Measurements from ENCODE around the gene DUSP14.

The DUSP14 gene

DNA sequence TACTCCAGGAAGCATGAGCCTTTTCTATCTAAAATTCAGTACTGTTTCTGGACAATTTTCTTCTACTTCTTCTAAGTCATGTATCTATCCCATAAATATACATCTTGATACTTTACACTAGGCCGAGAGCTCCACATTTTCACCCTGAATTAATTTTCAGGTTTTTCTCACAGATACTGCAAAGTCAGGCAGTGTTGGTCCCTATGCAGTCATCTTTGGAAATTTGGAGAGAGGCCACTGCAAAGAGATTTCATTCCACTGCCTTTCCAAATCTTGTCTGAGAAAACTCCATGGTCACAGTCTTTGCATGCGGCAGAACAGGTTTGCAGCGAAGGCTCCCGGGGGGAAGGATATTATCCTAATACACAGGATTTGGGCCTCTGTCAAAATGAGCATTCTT lies 28.2 kb downstream of the DUSP14 start:
- DNase-seq = no peak

DNA sequence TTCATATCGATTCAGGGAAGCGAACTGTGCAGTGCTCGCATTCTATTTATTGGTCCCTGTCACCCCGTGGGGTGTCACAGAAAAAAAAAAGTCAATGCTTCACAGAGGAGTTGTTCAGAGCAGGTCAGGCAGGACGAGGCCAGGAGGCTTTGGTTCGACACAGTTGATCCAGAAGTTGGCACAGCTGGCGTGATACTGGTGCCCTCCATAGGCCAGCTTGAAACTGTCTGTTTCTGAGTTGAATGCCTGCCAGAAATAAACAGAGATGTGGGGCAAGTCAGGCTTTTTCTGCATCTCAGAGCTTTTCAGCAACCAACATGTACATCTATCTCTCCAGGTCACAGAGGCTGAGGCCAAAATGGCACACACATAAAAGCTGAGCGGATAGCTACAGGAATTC lies 29.1 kb downstream of the DUSP14 start:
- no peak for DNase-seq

DNA sequence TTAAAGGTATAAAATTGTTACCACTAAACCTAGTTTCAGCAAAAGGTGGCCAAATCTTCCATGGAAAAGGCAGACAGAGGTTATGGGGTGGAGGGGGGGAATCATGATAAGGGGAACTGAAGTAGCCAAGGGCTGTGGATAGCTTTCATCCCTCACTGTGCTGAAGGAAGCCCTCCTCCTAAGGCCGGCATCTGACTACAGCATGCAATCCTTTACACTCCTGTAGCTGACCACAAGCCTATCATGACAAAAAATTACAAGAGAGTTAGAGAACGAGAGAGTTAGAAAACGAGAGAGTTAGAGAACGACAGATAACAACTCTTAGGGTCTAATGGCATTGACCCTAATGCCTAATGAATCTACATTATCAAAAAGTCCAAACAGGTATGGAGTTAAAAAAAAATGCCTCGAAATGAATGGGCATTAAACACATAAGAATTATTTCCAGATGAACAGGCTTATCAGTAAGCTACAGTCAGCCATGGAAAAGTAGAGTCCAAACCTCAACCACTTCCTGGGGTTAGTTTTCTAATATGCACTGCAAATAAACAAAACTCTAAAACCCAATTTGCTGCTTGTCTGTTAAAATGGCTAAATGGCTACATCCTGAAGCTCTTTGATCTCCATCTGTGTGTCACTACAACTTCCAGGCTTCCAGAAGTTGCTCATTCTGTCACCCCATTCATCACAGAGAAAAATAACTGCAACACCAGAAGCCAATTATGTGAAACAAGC lies 29.7 kb downstream of the DUSP14 start:
- no peak for DNase-seq

DNA sequence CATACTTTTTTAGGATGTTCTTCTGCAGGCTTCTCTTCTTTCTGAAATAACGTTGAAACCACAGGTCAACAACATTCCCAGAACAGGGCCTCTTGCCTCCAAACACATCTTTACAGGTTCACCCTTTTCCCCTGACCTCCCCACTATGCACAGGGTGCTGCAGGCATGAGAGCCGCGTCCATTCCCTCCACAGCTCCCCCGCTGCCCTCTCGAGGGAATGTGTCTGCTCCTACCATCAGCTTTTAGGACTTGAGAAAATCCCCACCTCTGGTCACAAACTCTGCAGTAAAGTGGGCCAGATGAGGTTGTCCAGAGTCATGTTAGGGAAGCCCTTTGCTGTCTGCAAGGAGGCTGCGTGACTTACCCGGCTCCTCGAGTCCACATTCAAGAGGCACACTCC lies 30.5 kb downstream of the DUSP14 start:
- DNase-seq = no peak

DNA sequence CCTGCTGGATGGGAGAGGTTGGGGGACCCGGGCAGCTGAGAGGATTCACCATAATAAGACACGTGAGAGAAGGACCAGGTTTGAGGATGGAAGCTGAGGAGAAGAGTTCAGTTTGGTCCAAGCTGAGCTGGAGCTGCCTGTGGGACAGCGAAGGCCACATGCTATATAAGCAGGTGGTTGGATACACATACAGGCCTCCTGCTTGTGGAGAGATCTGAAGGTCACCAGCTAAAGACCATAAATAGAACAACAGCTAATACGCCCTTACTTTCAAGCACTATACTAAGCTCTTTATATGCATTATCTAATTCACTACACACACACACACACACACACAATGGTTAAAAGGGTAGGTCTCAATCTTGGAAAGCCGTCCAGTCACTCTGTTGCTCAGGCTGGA lies 32.1 kb downstream of the DUSP14 start:
- no peak for DNase-seq

DNA sequence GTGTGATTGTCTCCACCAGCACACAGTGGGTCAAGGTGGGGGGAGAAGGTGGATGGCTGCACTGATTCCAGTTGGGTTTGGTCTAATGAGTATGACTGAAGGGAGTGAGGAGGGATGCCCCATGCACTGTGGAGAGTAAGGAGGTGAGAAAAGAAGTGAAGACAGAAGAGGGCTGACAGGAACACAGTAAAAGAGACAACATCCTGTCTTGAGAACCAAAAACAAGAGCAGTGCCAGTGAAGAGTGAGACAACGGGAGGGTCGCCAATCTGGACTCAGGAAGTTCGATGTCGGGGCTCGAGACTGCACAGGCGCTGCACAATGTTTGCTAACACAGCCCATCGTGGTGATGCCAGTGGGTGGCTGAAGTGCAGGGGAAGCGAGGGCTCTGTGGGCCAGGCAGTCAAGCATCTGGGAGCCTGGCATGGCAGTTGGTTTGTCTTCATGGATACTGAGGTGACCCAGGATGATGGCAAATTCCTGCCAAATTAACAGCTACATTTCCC lies 34.1 kb downstream of the DUSP14 start:
- no peak for DNase-seq

DNA sequence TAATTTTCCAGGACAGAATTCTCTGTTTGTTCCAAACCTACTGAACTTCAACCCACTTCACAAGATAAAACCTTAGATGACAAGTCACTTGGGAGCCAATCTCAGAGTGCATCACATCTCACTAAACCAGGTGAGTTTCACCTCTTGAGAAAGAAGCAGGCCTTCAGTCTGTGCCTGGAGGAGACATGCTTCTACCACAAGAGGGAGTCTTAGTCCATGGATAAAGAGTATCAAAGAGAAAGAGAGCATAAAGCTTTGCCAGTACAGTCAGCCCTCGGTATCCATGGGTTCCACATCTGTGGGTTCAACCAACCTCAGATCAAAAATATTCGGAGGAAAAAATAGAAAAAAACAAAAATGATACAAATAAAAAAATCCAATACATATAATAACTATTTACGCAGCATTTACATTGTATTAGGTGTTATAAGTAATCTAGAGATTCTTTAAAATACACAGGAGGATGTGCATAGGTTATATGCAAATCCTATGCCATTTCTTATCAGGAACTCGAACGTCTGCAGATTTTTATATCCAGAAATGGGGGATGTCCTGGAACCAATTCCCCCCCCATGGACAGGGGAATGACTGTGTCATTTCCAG lies 37.7 kb downstream of the DUSP14 start:
- DNase-seq = peak; percentile 24

DNA sequence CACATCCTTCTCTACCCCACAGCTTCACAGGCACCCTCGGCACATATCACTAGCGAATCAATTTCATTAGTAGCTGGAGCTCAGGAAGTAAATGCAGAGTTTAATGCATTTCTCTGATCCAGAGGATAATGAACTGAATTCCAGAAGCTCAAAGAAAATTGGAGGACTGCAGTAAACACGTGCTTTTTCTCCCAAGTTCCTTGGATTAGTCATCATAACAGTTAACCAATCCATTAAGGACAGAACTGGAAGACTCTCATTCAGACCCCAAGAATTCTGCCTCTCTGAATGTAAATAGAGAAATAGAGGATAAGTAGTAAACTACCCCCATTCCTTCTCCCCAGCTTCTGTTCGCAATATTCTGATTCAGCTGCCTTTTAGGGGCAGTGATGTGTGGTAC lies 40.7 kb downstream of the DUSP14 start:
- no peak for DNase-seq

DNA sequence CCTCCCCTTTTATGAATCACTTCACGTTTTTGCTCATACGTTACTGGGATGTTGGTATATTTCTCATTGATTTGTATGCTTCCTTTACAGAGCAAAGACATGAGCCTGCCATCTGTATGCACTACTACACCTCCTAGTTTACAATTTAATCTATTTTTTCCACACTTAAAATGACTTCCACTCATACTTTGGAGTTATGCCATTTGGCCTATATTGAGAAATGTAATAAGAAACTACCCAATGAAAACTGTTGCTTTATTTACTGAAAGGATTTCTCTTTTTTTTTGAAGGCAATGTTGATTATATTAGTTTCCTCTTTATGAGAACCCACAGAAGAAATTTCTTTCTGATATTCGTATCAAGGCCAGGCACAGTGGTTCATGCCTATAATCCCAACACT lies 43.1 kb downstream of the DUSP14 start:
- DNase-seq = no peak

DNA sequence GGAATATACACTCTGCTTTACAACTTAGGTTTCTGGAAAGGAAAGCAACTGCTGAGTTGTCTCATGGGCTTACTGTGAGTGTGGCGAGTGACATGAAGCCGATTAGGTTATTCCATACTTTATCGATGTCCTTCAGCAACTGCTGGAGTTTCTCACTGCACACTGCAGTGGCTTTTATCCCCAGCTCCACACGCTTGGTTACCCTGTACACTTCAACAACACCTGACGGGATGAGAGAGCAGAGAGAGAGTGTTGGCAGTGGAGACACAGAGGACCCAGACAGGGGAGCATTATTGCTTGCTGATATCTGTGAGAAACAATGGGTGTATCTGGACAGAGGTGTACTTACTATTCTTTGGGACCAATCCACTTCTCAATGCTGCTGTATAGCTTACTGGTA lies 46.2 kb downstream of the DUSP14 start:
- DNase-seq = no peak

DNA sequence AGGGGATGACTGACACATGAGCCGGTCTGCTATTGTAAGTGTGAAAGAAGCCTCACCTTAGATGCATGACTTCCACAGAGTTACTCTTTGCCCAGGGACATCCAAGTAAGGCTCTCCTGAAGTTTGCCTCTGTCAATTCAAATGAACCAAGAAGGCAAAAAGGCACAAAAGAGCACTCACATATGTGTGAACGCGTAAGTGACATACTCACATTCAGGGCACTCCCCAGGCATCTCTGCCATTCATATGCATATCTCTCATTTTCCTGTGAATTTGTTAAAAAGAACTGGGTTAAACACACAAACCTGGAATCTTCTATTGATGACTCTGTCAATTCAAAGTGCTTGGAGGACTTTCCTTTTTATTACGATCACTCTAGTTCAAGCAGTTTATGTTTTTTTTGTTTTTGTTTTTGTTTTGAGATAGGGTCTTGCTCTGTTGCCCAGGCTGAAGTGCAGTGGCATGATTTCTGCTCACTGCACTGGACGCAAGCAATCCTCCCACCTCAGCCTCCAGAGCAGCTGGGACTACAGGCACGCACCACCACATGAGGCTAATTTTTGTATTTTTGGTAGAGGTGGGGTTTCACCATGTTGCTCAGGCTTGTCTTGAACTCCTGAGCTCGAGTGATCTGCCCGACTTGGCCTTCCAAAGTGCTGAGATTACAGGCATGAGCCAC lies 49.4 kb downstream of the DUSP14 start:
- DNase-seq = no peak

DNA sequence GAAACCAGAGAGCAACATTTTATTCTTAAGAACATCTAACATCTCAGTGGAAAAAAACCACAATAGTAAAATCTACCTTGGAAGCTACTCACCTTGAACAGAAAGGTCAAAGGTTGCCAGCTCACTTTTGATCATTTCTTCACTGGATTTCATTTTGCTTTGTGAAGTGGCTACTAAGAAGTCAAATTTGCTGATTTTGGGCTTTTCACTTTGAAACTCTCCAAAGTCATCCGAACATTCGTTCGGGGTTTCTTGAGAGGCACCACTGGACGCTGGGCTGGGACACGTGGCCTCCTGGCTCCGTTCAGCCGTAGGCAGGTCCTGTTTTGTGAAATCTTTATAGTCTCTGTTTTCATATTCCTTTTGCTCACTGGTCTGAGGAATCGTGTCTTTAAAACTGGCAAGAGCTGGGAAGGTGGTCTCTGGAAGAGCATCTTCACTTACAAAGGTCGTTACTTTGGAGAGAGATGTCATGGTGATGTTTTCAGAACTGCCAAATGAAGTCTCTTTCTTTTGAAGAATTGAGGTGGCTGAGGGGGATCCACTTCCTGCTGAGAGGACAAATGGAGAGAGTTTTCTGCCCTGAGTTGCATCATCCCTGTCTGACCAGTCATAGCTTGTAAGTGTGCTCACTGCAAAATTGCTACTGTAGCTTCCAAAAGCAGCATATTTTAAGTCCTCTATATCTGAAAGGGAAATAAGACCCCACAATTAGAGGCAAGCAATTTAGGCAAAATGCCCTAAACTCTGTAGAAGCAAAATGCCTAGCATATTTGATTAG lies 52.4 kb downstream of the DUSP14 start:
- no peak for DNase-seq

DNA sequence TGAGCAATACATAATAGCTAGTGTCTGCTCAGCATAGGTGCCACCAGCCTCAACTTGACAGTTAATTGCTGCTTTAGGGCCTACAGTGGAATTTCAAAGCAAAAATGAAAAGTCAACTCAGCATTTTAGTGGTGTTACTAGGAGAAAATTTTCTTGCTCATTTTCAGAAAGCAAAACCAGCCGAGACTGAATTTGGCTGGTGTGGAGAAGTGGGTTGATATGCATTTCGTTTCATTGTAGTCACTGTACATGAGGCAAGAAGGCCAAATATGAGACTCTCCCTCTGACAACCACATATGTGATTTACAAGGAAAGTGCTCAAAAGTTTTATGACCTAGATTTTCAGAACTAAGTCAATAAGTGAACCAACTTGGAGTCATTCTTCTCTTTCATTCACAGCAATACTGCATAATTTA lies 54.0 kb downstream of the DUSP14 start:
- DNase-seq = no peak

DNA sequence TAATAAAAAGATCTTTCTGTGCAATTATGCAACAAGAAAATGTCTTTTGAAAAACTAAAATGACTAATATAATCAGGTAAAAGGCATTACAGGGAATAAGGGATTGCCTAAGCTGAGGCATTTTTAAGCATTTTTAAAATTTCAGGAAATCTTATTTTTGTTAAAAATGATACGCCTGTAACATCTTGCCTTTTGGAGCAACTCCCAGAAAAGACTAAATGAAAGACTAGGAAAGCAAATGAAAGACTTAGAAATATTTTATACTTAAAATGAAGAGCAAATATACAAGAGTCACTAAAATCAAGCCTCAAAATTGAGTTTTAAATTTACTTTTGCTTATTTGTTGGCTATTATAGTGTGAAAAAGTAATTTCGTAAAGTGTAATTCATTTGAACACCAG lies 55.8 kb downstream of the DUSP14 start:
- no peak for DNase-seq

DNA sequence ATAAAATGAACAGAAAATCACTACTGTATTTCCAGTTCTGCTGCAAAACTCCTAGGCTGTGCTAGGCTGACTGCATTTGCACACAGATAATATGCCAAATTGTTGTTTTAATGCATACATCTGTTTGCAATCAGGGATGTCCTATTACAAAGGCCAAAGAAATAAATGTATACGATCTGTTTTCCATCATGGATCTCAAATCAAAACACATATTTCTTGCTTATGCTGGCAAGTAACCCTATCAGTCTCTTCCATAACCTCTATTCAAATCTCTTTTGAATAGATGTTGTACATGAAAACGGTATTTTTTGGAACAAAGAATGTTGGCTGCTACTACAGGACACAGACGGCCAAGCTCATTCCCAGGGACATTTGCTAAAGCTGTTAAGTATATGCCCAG lies 56.6 kb downstream of the DUSP14 start:
- no peak for DNase-seq

DNA sequence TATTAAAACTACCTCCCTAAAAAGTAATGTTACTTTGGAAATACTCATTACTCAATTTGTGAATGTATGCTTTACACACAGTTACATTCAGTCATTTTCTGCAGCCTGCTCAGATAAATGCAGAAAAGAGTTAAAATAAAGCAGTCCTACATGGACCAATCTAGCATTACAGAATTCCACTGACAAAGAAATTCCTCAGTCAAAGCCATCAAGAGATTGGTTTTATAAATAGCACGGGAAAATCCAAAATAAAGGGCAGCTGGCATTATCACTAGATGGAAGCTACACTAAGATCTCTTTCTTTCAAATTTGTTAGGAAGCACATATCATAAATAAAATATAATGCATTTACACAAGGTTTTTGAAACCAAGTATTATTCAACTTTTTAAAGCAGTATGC lies 58.3 kb downstream of the DUSP14 start:
- no peak for DNase-seq

DNA sequence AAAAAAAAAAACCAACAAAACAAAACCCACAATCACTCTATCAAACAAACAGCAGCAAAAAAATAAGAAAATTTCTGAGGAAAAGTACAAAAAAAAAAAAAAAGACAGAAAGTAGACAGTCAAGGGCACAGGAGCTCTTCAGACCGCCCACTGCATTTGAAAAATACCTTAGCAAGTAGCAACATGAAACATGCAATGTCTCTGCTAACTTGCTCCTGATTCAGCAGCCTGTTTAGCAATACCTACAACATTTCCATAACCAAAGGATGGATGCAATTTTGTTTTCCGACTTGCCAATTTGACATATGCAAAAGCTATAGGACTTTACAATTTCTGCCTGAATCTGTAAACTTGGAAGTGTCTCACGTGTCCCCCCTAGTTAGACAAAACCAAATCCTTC lies 62.1 kb downstream of the DUSP14 start:
- no peak for DNase-seq

DNA sequence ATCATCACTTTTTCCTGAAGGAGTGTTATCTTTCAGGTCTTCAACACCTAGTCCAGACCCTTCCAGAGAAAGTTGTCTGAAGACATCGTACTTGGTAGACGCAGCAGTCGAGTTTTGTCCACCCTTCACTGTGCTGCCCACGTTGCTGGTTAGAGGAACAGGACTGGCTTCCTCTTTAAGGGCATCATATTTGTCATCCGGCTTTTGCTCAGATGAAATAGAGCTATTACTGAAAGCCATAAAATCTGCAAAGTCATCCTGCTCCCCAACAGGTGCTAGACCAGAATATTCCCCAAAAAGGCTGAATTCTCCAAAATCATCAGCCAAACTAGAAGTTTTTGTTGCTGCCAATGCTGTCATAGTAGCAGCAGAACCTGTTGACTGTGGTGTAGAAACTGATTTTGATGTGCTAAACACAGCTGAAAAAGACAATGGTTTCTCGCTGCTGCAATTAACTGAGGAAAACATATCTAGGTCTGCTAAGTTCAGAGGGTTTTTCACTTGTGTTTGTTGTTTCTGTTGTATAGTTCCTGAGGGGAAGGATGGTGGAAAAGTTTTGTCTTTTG lies 63.8 kb downstream of the DUSP14 start:
- DNase-seq = no peak

DNA sequence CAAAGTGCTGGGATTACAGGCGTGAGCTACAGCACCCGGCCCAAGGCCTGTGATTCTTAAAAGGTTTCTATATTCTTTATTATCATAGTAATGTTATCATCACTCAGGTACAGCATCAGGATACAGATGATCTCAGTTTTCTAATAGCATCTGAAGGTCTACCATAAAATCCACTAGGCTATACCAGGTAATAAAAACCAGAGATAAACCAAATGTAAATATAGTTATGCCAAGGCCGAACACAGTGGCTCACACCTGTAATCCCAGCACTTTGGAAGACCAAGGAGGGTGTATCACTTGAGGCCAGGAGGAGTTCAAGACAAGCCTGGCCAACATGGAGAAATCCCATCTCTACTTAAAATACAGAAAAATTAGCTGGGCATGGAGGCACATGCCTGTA lies 65.7 kb downstream of the DUSP14 start:
- DNase-seq = no peak

DNA sequence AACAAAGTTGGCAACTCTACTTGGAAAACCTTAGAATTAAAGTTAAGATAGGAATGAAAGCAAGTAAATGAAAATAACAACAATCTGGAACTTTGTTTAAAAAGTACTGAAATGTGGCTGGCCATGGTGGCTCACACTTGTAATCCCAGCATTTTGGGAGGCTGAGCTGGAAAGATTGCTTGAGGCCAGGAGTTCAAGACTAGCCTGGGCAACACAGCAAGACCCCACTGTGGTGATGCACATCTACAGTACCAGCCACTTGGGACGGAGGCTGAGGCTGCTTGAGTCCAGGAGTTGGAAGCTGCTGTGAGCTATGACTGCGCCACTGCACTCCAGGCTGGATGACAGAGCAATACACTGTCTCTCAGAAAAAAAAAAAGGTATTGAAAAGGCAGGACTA lies 67.8 kb downstream of the DUSP14 start:
- DNase-seq = no peak

DNA sequence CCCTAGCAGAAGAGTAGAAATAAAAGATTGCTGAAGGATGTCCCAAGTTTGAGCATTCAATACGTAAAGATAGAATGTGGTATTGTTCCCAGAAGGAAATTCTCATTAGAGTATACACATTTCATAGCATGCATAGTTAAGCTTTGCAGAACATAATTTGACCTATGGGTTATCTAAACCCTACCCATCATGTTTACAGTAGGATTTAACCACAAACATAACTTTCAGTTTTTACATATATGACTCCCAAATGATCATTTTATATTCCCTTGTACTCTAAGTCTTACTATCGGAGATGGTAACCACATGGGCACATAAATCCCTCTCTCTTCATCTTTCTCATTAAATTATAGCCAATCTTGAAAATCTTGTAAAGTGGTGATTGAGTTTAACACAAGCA lies 68.6 kb downstream of the DUSP14 start:
- no peak for DNase-seq

DNA sequence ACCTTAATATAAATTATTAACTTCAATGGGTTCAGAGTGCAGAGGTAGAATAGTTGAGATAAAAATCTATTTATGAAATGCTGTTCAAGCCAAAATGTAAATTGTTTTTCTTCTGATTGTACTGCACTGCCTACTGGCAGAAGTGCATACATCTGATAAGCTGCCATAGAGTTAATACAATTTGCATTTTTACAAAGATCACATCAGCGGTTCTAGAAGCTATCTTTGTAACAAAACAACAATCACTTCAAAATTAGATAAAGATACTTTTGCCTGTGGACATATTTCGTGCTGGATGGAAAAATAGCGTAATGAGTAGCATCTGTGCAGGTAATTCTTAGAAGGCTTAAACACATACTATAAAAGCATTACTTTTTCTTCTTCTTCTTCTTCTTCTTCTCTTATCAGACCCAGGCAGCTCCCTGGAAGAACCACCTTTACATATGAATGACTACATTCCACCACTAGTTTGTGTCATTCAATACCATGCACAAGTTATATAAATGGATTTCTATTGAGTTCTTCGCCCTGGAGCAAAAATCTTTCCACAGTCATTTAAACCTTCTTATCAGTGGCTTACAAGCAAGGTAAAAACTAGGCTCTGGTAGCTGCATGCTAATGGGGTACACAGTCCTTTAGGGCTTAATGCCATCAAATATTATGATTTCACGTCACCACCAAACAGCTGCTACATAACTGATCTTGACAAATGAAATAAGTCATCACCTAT lies 72.5 kb downstream of the DUSP14 start:
- DNase-seq = no peak
